ENCODE data around the gene IPO11.

- TF ChIP-seq CTCF (conservative IDR thresholded peaks at IDR 0.05; ENCODE audit: low read length) (no peak), EZH2phosphoT487 (IDR thresholded peaks at IDR 0.05; ENCODE audit: borderline replicate concordance) (no peak)
Observed at GRCh38 chr5:62590387-62590786, 177.8 kb downstream of the IPO11 start.

All from Loucy (cell line).